Measurements from ENCODE around the gene AMELX.

AMELX gene

GRCh38 chrX:11311706-11312105, 18.5 kb downstream of the AMELX start:
- no peak for DNase-seq

- DNase-seq, result no peak
These were observed 26.8 kb downstream of the AMELX start for GRCh38 chrX:11319806-11320520.

GRCh38 chrX:11321986-11322385, 28.8 kb downstream of the AMELX start:
- DNase-seq, result no peak

GRCh38 chrX:11328134-11328533, 34.9 kb downstream of the AMELX start:
- no peak for DNase-seq

- DNase-seq, result no peak
These were observed 35.8 kb downstream of the AMELX start for GRCh38 chrX:11329021-11329420.

- no peak for DNase-seq
These were observed 38.6 kb downstream of the AMELX start for GRCh38 chrX:11331788-11332187.

- no peak for DNase-seq
These were observed 41.0 kb downstream of the AMELX start for GRCh38 chrX:11334165-11334564.

GRCh38 chrX:11336201-11336600, 43.0 kb downstream of the AMELX start:
- no peak for DNase-seq

GRCh38 chrX:11337292-11338009, 44.2 kb downstream of the AMELX start:
- no peak for DNase-seq

GRCh38 chrX:11341274-11342201, 48.3 kb downstream of the AMELX start:
- peak; percentile 2 for DNase-seq

- no peak for DNase-seq
These were observed 49.5 kb downstream of the AMELX start for GRCh38 chrX:11342673-11343072.

GRCh38 chrX:11346121-11346682, 53.0 kb downstream of the AMELX start:
- no peak for DNase-seq

- no peak for DNase-seq
These were observed 54.1 kb downstream of the AMELX start for GRCh38 chrX:11347300-11347699.

GRCh38 chrX:11349020-11349419, 55.8 kb downstream of the AMELX start:
- no peak for DNase-seq

GRCh38 chrX:11349661-11350337, 56.6 kb downstream of the AMELX start:
- DNase-seq, result no peak
